ENCODE data around the gene ABAT.

ABAT gene

GRCh38 chr16:8649829-8650554 lies 24.4 kb upstream of the ABAT start:
- DNase-seq = no peak

GRCh38 chr16:8651958-8652357 lies 22.5 kb upstream of the ABAT start:
- peak in 1 of 2 experiments; percentile 2 for DNase-seq

- DNase-seq = no peak
Measured at GRCh38 chr16:8655184-8655717, 19.2 kb upstream of the ABAT start.

GRCh38 chr16:8656376-8656775 lies 18.0 kb upstream of the ABAT start:
- no peak for DNase-seq

- DNase-seq = peak in 1 of 2 experiments; percentile 28
Measured at GRCh38 chr16:8660841-8661301, 13.5 kb upstream of the ABAT start.

GRCh38 chr16:8661703-8662102 lies 12.7 kb upstream of the ABAT start:
- DNase-seq = no peak

GRCh38 chr16:8663192-8664089 lies 11.0 kb upstream of the ABAT start:
- no peak for DNase-seq

- DNase-seq = no peak
Measured at GRCh38 chr16:8665529-8665928, 8.9 kb upstream of the ABAT start.

GRCh38 chr16:8667492-8667891 lies 6.9 kb upstream of the ABAT start:
- no peak for DNase-seq

GRCh38 chr16:8668113-8668512 lies 6.3 kb upstream of the ABAT start:
- no peak for DNase-seq

GRCh38 chr16:8669481-8669880 lies 4.9 kb upstream of the ABAT start:
- no peak for DNase-seq

- DNase-seq = no peak
Measured at GRCh38 chr16:8670014-8670560, 4.3 kb upstream of the ABAT start.

GRCh38 chr16:8673611-8674412 lies 605 bp upstream of the ABAT start:
- no peak for DNase-seq

GRCh38 chr16:8675183-8676159 lies 1.1 kb downstream of the ABAT start:
- DNase-seq = no peak

GRCh38 chr16:8676160-8676547 lies 1.7 kb downstream of the ABAT start:
- DNase-seq = no peak

- DNase-seq = no peak
Measured at GRCh38 chr16:8676737-8677375, 2.4 kb downstream of the ABAT start.

GRCh38 chr16:8677481-8677880 lies 3.1 kb downstream of the ABAT start:
- DNase-seq = no peak

- DNase-seq = no peak
Measured at GRCh38 chr16:8678068-8678927, 3.9 kb downstream of the ABAT start.

- no peak for DNase-seq
Measured at GRCh38 chr16:8679151-8679550, 4.7 kb downstream of the ABAT start.

Data from SW 1271 (cell line).